Dermis blood vessel endothelial cell (primary cell): ENCODE data around the gene TAS2R30. TPM values are rescaled to one million over a fixed set of nuclear protein-coding genes. Genes with fewer than 3 reads are reported as not detected.

Experiments used
- DNase-seq: peaks from one replicate; pipeline ENCODE4 v3.0.0; 2010
- total RNA-seq: library from RNA; depleted of rRNA; stranded (reverse); fragments of >200 nt; gene quantifications from 2 replicates; pipeline ENCODE4 v1.2.3, GENCODE V29; 2014

The TAS2R30 gene
- total RNA-seq, result 3.9 and 6.8 TPM in 2 replicates

GRCh38 chr12:11134305-11134704 is at the start of gene TAS2R30:
Gene TAS2R30, minus strand, starts transcription at chr12:11134644. Its CDS starts 400 bp downstream, at chr12:11134244.
- no peak for DNase-seq

GRCh38 chr12:11183011-11183410 is 48.6 kb upstream of the TAS2R30 start:
- DNase-seq, result no peak

GRCh38 chr12:11182529-11182928 is 48.1 kb upstream of the TAS2R30 start:
- no peak for DNase-seq

GRCh38 chr12:11178250-11178649 is 43.8 kb upstream of the TAS2R30 start:
- DNase-seq, result no peak

GRCh38 chr12:11174022-11174421 is 39.6 kb upstream of the TAS2R30 start:
- DNase-seq, result peak; percentile 17

GRCh38 chr12:11171969-11172675 is 37.7 kb upstream of the TAS2R30 start:
- peak; percentile 45 for DNase-seq

- peak; percentile 98 for DNase-seq
Measured at GRCh38 chr12:11171145-11171968, 36.9 kb upstream of the TAS2R30 start, which contains the start of gene SMIM10L1. Gene SMIM10L1, plus strand, starts transcription at chr12:11171194. Its CDS starts 163 bp downstream, at chr12:11171357.

GRCh38 chr12:11170810-11171144 is 36.3 kb upstream of the TAS2R30 start:
- DNase-seq, result no peak

GRCh38 chr12:11166300-11166699 is 31.9 kb upstream of the TAS2R30 start:
- no peak for DNase-seq

- no peak for DNase-seq
Measured at GRCh38 chr12:11164384-11164783, 29.9 kb upstream of the TAS2R30 start.

- DNase-seq, result no peak
Measured at GRCh38 chr12:11162502-11162901, 28.1 kb upstream of the TAS2R30 start.

- DNase-seq, result no peak
Measured at GRCh38 chr12:11158885-11159444, 24.5 kb upstream of the TAS2R30 start.

- DNase-seq, result no peak
Measured at GRCh38 chr12:11154400-11154925, 20.0 kb upstream of the TAS2R30 start.

GRCh38 chr12:11152725-11153124 is 18.3 kb upstream of the TAS2R30 start:
- DNase-seq, result no peak

GRCh38 chr12:11150832-11151231 is 16.4 kb upstream of the TAS2R30 start:
- DNase-seq, result no peak

GRCh38 chr12:11147420-11147819 is 13.0 kb upstream of the TAS2R30 start:
- no peak for DNase-seq

GRCh38 chr12:11144297-11144696 is 9.9 kb upstream of the TAS2R30 start:
- no peak for DNase-seq

- no peak for DNase-seq
Measured at GRCh38 chr12:11143352-11143751, 8.9 kb upstream of the TAS2R30 start.

GRCh38 chr12:11136075-11136474 is 1.6 kb upstream of the TAS2R30 start:
- no peak for DNase-seq

GRCh38 chr12:11133816-11134215 is 628 bp downstream of the TAS2R30 start:
- DNase-seq, result no peak

GRCh38 chr12:11133162-11133561 is 1.3 kb downstream of the TAS2R30 start:
- DNase-seq, result no peak

- DNase-seq, result no peak
Measured at GRCh38 chr12:11130999-11131398, 3.4 kb downstream of the TAS2R30 start.

GRCh38 chr12:11130382-11130781 is 4.1 kb downstream of the TAS2R30 start:
- DNase-seq, result no peak
